GM19395 (cell line): ENCODE results near the gene PCGF3.
A peak's percentile ranks its signal among the peaks of the same experiment; 100 is the strongest.

Experiments used
- ATAC-seq: cut with Tn5 transposase; IDR thresholded peaks from one replicate; pipeline ENCODE4 v1.9.1; 2021; ENCODE audit warnings: mild to moderate bottlenecking, moderate library complexity; ENCODE audit not compliant: unreplicated experiment

The PCGF3 gene, protein sequence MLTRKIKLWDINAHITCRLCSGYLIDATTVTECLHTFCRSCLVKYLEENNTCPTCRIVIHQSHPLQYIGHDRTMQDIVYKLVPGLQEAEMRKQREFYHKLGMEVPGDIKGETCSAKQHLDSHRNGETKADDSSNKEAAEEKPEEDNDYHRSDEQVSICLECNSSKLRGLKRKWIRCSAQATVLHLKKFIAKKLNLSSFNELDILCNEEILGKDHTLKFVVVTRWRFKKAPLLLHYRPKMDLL

DNA sequence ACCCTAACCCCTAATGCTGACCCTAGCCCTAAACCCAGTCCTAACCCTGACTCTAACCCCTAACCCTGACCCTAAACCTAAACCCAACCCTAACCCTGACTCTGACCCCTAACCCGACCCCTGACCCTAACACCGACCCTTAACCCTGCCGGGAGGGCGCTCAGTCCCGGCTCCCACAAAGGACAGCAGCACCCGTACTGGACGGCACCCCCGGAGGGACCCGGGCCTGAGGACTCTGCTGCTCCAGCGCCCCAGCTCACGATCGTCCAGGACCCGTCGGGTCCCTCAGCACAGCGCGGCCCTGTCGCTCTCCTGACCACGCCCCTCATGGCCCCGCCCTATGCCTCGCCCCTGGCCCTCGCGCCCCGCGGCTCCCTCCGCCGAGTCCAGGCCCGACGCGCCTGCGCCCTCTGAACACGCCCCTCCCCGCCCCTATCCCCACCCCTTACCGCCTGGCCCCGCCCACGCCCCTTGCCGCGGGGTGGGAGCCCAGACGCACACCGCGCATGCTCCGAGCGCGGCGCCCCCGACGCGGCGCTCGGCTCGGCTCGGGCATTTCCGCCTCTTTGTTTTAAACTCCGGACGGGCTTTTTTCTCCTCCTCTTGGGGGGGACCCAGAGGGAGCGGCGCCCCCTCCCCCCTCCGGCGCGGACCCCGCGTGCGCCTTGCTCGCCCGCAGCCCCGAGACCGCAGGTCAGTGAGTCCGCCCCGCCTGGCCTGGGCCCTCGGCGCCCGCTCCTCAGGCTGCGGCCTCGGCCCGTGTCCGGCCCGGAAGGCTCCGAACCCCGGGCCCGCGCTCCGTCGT, at the start of gene PCGF3:
Gene PCGF3 (plus strand): TSS at position 555 of the 805 bp plus-strand sequence. CDS start 27,849 bp downstream, outside the sequence.
- ATAC-seq = peak; percentile 95

DNA sequence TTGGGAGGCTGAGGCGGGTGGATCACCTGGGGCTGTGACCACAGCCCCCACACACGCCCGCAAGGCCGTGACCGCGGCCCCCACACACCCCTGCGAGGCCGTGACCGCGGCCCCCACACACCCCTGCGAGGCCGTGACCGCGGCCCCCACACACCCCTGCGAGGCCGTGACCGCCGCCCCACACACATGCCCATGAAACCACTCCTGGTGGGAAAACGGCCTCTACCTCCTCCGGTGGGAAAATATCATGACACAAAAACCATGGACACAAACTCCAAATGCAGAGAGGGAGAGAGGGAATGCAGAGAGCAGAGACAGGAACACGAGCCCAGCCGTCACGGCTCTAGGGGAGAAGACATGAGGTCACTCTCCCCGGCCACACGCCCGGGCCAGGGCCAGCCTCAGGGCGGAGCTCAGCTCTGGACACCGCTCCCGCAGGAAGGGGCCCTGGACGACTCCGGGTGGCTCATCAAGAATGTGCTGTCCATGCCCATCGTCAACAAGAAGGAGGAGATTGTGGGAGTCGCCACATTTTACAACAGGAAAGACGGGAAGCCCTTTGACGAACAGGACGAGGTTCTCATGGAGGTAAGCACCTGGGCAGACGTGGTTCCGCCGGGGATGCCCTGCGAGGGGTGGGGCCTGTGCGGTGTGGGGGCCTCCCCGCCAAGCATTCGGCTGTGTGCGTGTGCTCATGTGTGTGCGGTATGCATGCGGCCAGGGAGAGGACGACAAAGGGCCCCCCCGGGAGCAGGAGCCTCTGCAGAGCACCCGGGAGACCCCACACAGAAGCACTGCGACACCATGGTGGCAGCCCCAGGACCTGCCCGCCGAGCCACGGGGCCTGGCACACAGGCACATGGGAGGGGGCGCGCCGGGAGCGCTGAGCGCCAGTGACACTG, 48.9 kb upstream of the PCGF3 start:
- no peak for ATAC-seq

DNA sequence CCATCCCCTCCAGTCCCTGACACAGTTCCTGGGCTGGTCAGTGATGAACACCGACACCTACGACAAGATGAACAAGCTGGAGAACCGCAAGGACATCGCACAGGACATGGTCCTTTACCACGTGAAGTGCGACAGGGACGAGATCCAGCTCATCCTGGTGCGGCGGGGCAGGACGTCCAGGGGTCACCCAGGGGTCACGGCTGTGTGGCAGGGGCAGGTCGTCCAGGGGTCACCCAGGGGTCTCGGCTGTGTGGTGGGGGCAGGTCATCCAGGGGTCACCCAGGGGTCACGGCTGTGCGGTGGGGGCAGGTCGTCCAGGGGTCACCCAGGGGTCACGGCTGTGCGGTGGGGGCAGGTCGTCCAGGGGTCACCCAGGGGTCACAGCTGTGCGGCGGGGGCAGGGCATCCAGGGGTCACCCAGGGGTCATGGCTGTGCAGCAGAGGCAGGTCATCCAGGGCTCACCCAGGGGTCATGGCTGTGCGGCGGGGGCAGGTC, 48.2 kb upstream of the PCGF3 start:
- ATAC-seq = no peak

DNA sequence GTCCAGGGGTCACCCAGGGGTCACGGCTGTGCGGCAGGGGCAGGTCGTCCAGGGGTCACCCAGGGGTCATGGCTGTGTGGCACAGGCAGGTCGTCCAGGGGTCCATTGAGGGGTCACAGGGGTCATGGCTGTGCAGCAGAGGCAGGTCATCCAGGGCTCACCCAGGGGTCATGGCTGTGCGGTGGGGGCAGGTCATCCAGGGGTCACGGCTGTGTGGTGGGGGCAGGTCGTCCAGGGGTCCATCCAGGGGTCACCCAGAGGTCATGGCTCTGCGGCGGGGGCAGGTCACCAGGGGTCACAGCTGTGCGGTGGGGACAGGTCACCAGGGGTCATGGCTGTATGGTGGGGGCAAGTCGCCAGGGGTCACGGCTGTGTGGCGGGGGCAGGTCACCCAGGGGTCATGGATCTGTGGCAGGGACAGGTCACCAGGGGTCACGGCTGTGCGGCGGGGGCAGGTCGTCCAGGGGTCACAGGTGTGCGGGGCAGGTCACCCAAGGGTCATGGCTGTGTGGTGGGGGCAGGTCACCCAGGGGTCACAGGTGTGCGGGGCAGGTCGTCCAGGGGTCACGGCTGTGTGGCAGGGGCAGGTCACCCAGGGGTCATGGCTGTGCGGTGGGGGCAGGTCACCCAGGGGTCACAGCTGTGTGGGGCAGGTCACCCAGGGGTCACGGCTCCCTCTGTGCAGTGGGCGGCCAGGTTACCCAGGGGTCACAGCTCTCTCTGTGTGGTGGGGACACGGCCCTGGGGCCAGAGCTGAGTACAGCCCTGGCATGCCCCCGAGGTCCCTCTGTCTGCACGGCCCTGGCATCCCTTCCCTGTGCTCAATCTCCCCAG, 47.6 kb upstream of the PCGF3 start:
- ATAC-seq = no peak

DNA sequence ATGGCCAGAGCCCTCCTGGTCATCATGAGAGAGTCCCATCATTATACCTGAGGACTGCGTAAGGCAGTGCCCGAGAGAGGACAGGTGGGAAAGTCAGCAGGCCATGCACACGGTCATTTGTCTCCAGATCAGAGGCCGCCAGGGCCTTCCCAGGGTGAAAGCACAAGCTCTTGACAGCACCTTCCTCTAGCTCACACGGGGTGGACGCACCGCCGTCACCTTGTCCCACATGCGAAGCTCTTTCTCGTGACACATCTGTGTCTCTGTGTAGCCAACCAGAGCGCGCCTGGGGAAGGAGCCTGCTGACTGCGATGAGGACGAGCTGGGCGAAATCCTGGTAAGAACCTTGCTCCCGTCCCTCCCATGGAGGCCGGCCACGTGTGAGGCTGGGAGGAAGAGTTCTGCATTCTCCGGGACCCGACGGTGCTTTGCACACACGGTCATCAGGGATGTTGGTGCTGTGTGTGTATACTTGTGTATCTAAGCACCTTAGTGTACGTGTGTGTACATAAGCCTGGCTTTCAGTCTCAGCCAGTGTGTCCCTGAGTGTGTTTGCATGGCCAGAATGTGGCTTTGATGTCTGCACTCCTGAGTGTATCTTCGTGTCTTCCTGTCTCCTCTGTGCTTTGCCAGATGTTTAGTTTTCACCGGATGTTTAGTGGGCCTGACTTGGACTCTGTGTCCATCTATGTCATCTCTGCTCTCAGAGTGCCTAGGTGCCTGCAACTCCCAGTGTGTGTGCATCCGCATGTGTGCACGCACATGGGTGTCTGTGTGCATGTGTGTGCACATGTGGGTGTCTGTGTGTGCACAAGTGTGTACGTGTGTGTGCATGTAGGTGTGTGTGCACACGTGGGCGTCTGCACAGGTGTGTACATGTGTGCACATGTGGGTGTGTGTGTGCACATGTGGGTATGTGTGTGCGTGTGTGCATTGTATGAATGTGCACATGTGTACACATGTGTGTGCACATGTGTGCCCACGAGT, 46.7 kb upstream of the PCGF3 start:
- ATAC-seq = no peak

DNA sequence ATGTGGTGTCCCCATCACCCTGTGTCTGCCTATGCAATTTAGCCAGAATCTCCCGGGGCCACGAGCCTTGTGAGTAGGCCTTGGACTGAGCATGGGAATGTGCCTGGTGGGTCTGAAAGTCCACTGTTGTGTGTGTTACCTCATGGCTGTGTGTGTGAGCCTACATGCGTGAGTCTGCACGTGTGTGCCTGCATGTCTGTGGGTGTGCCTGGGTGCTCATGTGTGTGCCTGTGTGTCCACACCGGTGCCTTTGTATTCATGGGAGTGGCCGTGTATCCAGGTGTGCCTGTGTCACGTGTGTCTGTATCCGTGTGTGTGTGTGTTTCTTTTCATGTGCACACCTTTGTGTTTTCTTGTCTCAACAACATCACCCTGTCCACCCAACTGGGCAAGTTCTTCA, 45.8 kb upstream of the PCGF3 start:
- no peak for ATAC-seq

DNA sequence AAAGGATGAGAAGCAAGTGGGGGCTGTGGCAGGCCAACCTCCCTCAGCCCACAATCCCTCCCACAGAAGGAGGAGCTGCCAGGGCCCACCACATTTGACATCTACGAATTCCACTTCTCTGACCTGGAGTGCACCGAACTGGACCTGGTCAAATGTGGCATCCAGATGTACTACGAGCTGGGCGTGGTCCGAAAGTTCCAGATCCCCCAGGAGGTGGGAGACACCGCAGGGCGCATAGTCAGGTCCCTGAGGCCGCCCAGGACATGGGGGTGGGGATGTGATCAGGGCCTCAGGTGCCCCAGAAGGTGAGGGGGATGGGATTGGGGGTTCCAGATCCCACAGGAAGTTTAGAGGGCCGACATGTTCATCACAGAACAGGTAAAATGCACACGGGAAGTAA, 45.2 kb upstream of the PCGF3 start:
- no peak for ATAC-seq

DNA sequence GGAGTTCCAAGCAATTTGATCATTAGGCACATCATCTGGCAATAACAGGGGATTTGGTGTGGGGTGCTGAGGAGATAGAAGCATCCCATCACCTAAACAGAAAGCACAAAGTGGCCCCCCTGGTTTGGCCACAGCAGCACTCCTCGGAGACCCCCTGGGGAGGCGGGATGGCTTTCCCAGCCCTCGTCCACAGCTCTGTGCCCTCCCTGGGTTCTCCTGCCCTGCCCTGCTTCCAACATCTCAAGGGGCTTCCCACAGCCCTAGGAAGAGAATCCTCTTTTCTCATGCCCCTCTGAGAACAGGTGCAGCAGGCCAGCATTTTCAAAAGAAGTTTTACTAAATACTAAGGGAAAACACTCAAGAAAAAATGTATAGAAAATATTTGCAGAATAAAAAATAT, 44.4 kb upstream of the PCGF3 start:
- no peak for ATAC-seq

DNA sequence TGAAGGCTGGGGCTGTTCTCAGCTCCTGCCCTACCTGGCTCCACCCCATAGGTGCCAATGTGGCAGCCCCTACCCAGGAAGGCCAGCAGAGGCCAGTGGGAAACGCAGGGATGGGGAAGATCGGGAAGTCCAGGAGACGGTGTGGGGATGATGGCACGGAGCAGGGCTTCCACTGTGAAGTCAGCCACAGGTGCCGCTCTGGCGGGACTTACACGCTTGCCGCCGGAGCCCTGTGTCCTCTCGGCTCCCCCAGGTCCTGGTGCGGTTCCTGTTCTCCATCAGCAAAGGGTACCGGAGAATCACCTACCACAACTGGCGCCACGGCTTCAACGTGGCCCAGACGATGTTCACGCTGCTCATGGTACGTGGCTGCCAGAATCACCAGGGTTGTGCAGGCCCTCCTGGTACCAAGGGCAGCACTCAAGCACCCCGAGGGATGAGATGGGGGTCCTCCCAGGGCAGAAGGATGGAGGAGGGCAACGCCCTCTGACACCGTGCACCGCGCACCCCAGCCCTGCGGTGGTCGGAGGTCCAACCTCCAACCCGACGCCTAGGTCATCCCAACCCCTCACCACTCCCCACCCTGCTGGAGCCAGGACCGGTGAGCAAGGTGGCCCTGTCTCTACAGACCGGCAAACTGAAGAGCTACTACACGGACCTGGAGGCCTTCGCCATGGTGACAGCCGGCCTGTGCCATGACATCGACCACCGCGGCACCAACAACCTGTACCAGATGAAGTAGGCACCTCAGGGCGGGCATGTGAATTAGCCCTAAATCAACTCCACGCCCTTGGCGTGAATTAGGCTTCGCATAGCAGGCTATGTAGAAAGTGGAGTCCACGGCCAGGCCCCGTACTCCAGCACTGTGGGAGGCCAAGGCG, 43.5 kb upstream of the PCGF3 start:
- no peak for ATAC-seq

DNA sequence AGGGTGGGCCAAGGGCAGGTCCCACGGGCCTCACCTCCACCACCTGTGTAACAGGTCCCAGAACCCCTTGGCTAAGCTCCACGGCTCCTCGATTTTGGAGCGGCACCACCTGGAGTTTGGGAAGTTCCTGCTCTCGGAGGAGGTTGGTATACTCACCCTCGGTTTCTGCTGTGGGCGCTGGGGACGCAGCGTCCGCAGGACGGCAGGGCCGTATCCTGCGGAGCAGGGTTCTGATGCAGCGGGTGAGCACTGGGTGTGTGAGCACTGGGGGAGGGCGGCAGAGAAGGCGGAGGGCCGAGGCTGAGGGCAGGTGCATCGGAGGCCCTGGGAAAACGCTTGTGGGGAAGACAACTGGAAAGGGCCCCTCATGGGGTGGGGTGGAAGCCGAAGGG, 42.6 kb upstream of the PCGF3 start:
- no peak for ATAC-seq

DNA sequence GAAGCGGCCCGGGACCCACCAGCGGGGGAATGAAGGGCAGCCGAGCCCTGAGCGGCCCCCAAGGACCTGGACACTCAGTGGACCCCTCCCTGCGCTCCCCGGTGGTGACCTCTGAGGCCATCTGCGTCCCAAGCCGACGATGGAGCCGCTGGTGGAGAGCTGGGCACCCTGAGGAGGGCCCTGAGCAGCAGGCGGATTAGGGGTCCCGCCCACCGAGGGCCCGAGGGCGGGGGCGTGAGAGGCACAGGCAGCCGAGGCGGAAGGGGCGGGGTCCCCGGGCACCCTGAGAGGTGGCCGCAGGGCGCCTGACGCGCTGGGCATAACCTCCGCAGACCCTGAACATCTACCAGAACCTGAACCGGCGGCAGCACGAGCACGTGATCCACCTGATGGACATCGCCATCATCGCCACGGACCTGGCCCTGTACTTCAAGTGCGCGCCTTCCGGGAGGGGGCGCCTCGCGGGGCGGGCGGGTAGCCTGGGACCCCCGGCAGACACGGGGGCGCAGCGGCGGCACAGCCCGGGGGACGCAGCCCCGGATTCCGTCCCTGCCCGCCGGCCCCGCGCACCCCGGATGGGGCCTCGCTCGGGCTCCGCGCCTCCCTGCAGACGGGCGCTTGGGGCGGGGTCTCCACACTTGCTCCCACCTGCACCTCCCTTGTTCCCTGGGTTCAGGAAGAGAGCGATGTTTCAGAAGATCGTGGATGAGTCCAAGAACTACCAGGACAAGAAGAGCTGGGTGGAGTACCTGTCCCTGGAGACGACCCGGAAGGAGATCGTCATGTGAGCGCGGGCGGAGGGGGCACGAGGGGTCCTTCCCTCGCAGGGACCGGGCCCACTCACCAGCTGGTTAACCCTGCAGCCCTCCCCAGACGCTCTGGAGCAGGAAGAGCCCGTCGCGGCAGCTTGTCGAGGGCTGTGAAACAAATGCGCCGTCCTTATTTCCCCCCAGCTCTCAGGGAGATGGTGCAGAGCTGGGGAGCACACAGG, 41.9 kb upstream of the PCGF3 start:
- peak; percentile 68 for ATAC-seq

DNA sequence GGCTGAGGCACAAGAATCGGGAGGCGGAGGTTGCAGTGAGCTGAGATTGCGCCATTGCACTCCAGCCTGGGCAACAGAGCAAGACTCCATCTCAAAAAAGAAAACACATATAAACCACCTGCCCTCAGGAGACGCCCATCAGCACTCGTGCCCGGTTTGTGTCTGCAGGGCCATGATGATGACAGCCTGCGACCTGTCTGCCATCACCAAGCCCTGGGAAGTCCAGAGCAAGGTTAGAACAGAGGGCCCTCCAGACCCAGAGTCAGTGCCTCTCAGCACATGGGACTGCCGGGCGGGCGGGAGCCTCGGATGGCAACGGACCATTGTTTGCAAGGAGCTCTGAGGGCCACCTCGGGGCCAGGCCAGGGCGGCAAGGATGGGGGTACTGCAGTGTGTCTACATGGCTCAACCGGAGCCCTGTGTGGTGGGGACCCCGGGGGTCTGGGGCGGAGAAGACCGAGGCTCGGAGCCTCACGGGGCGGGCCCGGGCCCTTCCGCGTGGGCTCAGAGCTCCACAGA, 40.9 kb upstream of the PCGF3 start:
- no peak for ATAC-seq

DNA sequence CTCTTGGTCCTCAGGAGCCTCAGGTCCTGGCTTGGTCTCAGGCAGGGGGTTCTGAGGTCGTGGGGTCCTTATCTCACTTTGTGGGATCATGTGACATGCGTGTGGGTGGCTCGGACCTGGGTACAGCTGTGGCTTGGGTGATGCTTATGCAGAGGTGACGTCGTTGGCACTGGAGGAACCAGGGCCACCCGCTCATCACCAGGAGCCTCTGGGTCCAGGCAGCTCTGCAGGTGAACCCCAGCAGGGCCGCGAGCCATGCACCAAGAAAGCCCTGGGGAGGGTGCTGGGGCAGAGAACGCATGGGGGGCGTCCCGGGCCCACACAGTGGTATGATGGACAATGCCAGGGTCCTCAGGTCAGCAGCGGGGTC, 40.3 kb upstream of the PCGF3 start:
- ATAC-seq = no peak

DNA sequence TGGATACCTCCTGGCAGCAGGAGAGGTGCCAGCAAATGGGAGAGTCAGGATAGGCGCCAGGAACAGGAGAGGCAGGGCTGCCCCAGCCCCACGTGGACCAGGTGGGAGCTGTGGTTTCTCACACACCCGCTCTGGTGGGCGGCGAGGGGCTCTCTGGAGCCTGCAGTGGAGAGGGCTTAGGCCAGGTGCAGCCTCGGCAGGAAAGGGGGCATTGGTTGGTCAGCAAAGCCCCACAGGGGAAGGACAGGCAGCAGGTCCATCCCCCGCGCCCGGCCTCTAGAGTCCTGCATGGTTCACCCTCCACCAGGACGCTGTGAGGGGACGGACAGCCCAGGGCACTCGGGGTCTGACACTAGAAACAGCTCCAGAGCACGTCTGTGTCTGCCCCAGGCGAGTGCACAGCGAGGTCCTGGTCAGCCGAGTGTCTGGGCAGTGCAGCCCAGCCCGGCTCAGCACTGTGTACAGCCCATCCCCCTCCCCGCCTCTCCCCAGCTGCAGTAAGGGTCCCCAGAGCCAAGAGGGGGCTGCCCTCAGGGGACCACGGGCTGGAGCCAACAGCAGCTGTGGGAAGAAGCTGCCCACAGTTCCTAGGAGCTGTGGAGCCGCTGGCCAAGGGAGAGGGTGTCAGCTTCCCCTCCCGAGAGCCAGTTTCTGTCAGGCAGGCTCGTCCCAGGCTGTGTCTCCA, 39.7 kb upstream of the PCGF3 start:
- no peak for ATAC-seq

DNA sequence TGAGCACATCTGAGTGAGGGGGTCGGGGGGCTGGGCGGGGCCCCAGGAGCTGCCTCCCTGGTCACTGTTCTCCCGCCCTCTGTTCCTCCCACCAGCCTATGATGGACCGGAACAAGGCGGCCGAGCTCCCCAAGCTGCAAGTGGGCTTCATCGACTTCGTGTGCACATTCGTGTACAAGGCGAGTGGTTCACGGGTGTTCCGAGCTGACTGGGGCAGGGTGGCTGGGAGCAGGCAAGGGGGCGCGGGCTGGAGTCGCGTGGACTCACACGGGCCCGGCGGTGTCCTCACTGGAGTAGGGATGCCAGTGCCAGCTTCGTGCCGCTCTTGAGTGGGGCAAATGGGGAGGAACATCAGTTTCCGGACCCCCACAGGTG, 39.2 kb upstream of the PCGF3 start:
- ATAC-seq = no peak

DNA sequence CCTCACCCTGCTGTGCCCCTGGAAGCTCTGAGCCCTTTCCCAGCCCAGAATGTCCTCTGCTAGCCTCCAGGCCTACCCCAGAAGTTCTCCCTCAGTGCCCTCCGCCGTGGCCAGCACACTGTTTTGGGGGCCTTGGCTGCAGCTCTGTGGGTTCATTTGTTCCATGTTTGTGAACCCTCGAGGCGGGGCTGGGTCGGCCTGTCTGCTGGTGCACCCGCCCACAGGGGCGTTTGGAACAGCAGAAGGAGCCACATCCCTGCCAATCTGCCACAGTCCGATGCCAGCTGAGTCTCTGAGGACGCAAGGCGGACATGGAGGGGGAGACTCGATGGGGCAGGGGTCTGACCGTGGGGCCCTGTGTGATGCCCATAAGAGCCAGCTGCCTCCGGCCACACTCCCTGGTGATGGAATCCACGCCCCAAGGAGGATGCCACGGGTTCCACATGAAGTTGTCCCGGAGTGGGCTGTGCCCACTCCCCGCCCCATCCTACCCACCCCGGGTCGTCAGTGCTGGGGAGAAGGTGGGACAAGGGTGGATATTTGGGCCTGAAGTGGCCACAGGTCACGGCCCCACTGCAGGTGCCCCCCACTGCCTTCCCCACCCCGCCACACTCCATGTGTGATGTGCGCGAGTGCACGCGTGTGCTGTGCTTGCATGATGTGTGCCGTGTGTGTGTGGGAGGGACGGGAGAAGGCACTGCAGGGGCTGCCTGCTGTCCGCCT, 38.6 kb upstream of the PCGF3 start:
- ATAC-seq = no peak
